Measurements from ENCODE around the gene FAM193B.

- TF ChIP-seq HNF4G (IDR thresholded peaks at IDR 0.05): no peak
- TF ChIP-seq REST (IDR thresholded peaks at IDR 0.05): peak; percentile 84
- peak in 1 of 2 donors; percentile 89 for TF ChIP-seq GABPA (IDR thresholded peaks at IDR 0.05 in 1 of 2, conservative IDR thresholded peaks at IDR 0.05 in 1 of 2)
- no peak for TF ChIP-seq CTCF (IDR thresholded peaks at IDR 0.05; ENCODE audit: low read depth, low read length, missing input control)
Measured at GRCh38 chr5:177516601-177517568, 37.5 kb downstream of the FAM193B start, which contains the start of gene DDX41.
